ENCODE data around the gene NR2C1.
A peak's percentile ranks its signal among the peaks of the same experiment; 100 is the strongest.
"Not testable (repeated sequence)": the region's sequence is repeated elsewhere in the genome, so short reads cannot be mapped to it uniquely, and the experiment has no call there.

Gene NR2C1

GRCh38 chr12:95072900-95073697, at the start of gene NR2C1:
Gene NR2C1, minus strand, starts transcription at chr12:95073618. Its CDS starts 6,234 bp downstream, at chr12:95067384.
- peak; percentile 87 for DNase-seq (ENCODE audit: low read depth)

- no peak for DNase-seq (ENCODE audit: low read depth)
These were observed 45.4 kb upstream of the NR2C1 start for GRCh38 chr12:95118788-95119179.

- DNase-seq (ENCODE audit: low read depth) = no peak
These were observed 44.8 kb upstream of the NR2C1 start for GRCh38 chr12:95118138-95118787.

GRCh38 chr12:95117178-95117599, 43.8 kb upstream of the NR2C1 start:
- DNase-seq (ENCODE audit: low read depth) = peak; percentile 43

- DNase-seq (ENCODE audit: low read depth) = no peak
These were observed 43.4 kb upstream of the NR2C1 start for GRCh38 chr12:95116773-95117172.

- no peak for DNase-seq (ENCODE audit: low read depth)
These were observed 42.9 kb upstream of the NR2C1 start for GRCh38 chr12:95116341-95116740.

GRCh38 chr12:95115641-95116040, 42.2 kb upstream of the NR2C1 start:
- DNase-seq (ENCODE audit: low read depth) = no peak

- DNase-seq (ENCODE audit: low read depth) = no peak
These were observed 41.5 kb upstream of the NR2C1 start for GRCh38 chr12:95114766-95115405.

- no peak for DNase-seq (ENCODE audit: low read depth)
These were observed 33.9 kb upstream of the NR2C1 start for GRCh38 chr12:95107362-95107761.

- no peak for DNase-seq (ENCODE audit: low read depth)
These were observed 32.1 kb upstream of the NR2C1 start for GRCh38 chr12:95105540-95105939.

GRCh38 chr12:95104919-95105452, 31.6 kb upstream of the NR2C1 start:
- DNase-seq (ENCODE audit: low read depth) = no peak

GRCh38 chr12:95102916-95103671, 29.7 kb upstream of the NR2C1 start:
- no peak for DNase-seq (ENCODE audit: low read depth)

- not testable (repeated sequence) for DNase-seq (ENCODE audit: low read depth)
These were observed 28.5 kb upstream of the NR2C1 start for GRCh38 chr12:95101957-95102356.

GRCh38 chr12:95100264-95101190, 27.1 kb upstream of the NR2C1 start:
- DNase-seq (ENCODE audit: low read depth) = no peak

GRCh38 chr12:95099270-95099790, 25.9 kb upstream of the NR2C1 start:
- DNase-seq (ENCODE audit: low read depth) = no peak

- DNase-seq (ENCODE audit: low read depth) = no peak
These were observed 23.4 kb upstream of the NR2C1 start for GRCh38 chr12:95096852-95097251.

GRCh38 chr12:95096378-95096777, 23.0 kb upstream of the NR2C1 start:
- DNase-seq (ENCODE audit: low read depth) = no peak

- DNase-seq (ENCODE audit: low read depth) = not testable (repeated sequence)
These were observed 22.4 kb upstream of the NR2C1 start for GRCh38 chr12:95095866-95096265.

GRCh38 chr12:95089462-95089861, 16.0 kb upstream of the NR2C1 start:
- no peak for DNase-seq (ENCODE audit: low read depth)

- DNase-seq (ENCODE audit: low read depth) = no peak
These were observed 15.0 kb upstream of the NR2C1 start for GRCh38 chr12:95088379-95088778.

GRCh38 chr12:95085612-95086011, 12.2 kb upstream of the NR2C1 start:
- DNase-seq (ENCODE audit: low read depth) = no peak

Measured in stimulated activated CD8-positive, alpha-beta memory T cell treated with anti-CD3 and anti-CD28 coated beads, Interleukin-4, amount 100 ng/mL, for 24 hours (primary cell).